Epithelial cell of esophagus (primary cell): Measurements from ENCODE around the gene ZNF18.

Source experiments
- DNase-seq: peaks from one replicate; pipeline ENCODE4 v3.0.0; 2010; ENCODE audit warnings: low read depth
- H3K4me3 ChIP-seq: 2 replicates; pipeline ENCODE4 v1.5.1; 2011; ENCODE audit warnings: mild to moderate bottlenecking, low read length, control low read depth
- TF ChIP-seq, protein P1 (sequence below): IDR thresholded peaks from 2 replicates; pipeline ENCODE4 v1.5.1; 2011; ENCODE audit warnings: low read depth, mild to moderate bottlenecking, low read length, control low read depth, inconsistent platforms; ENCODE audit not compliant: insufficient read depth; ENCODE audit errors: missing control alignments

ZNF18 gene

DNA sequence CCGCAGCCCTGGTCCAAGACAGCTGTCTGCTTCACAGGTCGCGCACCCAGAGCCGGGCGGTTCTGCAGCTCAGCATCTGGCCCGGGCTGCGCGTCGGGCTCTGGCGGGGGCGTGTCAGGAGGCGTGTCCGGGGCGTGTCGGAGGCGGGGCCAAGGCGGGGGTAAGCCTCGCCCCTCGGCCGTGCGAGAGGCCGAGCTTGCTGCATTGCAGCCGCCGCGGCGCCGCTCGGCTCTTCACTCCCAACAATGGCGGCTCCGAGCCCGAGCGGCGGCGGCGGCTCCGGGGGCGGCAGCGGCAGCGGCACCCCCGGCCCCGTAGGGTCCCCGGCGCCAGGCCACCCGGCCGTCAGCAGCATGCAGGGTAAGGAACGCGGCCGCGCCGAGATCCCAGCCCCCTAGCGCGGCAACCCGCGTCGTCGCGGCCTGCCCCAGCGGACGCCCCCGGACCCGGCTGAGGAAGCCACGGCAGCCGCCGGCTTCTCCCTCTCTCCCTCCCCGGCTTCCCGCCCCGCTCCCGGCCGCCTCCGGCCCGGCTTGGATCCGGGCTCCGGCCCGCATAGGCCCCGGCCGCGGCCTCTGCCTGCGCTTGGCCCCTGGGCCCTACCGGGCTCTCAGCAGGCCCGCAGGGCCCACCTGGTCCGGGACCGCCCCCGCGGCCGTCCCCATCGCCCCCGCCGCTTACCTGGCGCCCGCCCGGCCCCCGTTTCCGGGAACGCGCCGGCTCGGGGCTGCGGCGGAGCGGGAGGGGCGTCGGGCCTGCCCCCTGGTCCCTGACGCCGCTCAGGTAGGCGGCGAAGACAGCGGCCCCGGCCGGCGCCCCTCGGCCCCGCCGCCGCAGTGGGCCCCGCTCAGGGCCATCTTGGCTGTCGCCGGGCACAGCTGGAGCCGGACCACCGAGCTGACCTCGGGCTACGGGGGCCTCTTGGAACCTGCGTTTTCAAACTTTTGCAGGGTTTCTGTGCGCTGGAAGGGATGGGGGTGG, 23.7 kb upstream of the ZNF18 start, which contains the start of gene MAP2K4:
Gene MAP2K4 (plus strand): TSS at position 236 of the 981 bp plus-strand sequence. CDS start 10 bp downstream, at position 246.
- peak; percentile 92 for DNase-seq
- peak within 1 kb of the TSS; percentile 64 for H3K4me3 ChIP-seq
- TF ChIP-seq, protein P1, sequence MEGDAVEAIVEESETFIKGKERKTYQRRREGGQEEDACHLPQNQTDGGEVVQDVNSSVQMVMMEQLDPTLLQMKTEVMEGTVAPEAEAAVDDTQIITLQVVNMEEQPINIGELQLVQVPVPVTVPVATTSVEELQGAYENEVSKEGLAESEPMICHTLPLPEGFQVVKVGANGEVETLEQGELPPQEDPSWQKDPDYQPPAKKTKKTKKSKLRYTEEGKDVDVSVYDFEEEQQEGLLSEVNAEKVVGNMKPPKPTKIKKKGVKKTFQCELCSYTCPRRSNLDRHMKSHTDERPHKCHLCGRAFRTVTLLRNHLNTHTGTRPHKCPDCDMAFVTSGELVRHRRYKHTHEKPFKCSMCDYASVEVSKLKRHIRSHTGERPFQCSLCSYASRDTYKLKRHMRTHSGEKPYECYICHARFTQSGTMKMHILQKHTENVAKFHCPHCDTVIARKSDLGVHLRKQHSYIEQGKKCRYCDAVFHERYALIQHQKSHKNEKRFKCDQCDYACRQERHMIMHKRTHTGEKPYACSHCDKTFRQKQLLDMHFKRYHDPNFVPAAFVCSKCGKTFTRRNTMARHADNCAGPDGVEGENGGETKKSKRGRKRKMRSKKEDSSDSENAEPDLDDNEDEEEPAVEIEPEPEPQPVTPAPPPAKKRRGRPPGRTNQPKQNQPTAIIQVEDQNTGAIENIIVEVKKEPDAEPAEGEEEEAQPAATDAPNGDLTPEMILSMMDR: no peak

DNA sequence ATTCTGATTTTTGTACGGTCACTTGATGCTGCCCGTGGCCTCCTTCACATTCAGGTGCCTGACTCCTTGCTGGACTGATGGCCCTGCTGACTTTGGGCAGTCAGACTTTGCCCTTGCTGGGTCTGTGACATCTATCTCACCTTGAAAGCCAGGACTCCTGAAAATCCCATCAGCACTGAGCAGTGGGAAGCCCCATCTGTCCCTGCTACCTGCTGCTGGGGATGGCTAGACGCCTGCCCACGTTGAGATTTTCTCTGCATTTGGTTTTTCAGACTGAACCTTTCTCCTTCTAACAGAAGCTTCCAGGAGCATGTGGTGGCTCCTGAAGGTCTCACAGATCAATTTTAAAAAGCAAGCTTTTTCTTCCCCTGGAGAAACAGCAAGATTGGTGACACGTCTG, 10.2 kb upstream of the ZNF18 start:
- no peak overlapping the region for H3K4me3 ChIP-seq
- DNase-seq: no peak
- TF ChIP-seq, protein P1: no peak

DNA sequence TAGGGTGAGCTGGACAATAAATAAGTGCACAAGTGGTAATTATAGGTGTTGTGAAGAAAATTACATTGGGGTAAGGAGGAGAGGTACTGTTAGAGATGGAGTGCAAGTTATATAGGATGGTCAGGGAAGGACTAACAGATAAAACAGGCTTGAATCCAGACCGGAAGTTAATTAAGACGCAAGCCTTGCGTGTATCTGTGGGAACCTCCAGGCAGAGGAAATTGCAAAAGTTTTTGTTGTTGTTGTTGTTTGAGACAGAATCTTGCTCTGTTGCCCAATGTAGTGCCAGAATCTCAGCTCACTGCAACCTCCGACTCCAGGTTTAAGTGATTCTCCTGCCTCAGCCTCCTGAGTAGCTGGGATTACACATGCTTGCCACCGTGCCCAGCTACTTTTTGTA, 2.4 kb upstream of the ZNF18 start:
- TF ChIP-seq, protein P1: no peak
- H3K4me3 ChIP-seq: no peak overlapping the region
- DNase-seq: no peak

DNA sequence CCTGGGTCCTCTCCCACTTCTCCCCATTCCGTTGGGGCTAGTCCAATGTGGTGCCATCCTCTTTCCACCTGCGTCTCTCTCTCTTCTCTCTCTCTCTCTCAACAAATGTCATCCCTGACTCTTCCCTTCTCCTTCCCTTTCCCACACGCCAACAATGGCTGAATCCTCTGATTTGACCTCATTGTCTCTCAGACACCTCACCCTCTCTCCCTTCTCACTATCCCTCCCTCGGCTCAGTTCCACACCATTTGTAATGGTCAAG, 628 bp upstream of the ZNF18 start:
- TF ChIP-seq, protein P1: no peak
- H3K4me3 ChIP-seq: peak overlapping the region; percentile 67
- DNase-seq: no peak

DNA sequence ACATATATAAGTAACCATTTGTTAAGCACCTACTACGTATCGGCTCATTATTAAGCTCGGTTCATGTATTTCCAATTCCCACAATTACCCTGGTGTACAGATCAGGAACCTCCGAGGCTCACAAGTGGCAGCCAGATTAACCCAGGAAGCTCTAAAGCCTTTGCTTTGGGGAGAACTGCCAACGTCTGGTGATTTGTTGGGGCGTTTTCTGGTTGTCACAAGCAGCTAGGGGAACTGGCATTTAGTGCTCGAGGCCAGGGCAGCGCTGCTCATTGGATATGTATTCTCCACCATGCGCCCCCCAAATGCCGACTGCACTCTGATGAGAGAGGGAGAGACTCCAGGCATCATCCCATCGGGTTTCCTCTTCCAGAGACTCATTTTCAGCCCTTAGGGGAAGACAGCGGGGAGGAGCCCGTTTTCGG, 541 bp downstream of the ZNF18 start:
- peak overlapping the region; percentile 76 for H3K4me3 ChIP-seq
- DNase-seq: peak; percentile 41
- TF ChIP-seq, protein P1: peak; percentile 13

DNA sequence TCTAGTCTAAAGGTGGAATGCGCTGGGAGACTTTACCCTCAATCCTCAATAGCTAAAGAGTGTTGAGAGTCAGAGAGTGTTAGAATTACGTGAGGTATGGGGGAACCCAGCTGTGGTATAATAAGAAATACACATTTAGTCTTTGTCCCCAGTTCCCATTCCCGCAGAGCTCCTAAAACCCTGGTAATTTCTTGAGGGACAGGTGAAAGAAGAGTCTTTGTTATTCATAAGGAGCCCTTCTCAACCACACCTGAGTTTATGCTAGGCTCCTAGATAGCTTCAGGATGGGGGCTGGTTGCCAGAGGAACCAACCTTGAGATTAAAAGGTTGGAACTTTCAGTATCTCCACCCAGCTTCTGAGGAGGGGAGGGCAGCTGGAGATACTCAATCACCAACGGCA, 5.8 kb downstream of the ZNF18 start:
- TF ChIP-seq, protein P1: no peak
- H3K4me3 ChIP-seq: no peak overlapping the region
- no peak for DNase-seq

DNA sequence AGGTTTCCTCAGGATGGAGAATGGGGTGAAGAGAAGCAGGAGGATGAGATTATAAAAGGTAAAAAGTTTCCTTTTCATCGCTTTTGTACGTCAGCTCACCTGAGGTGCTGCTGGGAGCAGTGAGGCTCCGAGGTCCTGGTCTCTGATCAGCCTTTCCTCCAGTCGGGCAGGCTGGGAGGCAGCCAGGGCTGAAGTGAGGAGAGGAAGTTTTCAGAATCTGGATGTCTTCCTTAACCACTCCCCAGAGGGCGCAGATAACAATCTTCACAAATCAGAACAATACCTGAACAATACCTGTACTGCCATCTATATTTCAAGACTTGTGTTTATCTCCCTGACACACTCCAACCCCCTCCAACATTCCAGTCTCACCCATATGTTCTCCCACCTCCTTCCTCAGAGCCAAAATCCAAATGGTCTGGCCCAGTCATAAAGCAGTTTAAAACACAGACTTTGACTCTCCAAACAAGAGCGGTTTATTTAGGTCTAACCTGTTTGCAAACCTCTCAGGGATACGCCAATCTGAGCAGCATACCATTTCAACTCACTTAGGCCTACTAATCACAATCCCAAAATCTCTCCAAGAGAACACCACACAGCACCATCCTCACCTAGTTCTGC, 6.8 kb downstream of the ZNF18 start:
- DNase-seq: no peak
- no peak overlapping the region for H3K4me3 ChIP-seq
- TF ChIP-seq, protein P1: no peak
